HG02852 (cell line): ENCODE results near the gene HDAC9.
"Not testable (repeated sequence)": the region's sequence is repeated elsewhere in the genome, so short reads cannot be mapped to it uniquely, and the experiment has no call there.

Source experiments
- ATAC-seq: cut with Tn5 transposase; IDR thresholded peaks from one replicate; pipeline ENCODE4 v1.9.1; 2021; ENCODE audit warnings: mild to moderate bottlenecking, moderate library complexity; ENCODE audit not compliant: unreplicated experiment

The HDAC9 gene

DNA sequence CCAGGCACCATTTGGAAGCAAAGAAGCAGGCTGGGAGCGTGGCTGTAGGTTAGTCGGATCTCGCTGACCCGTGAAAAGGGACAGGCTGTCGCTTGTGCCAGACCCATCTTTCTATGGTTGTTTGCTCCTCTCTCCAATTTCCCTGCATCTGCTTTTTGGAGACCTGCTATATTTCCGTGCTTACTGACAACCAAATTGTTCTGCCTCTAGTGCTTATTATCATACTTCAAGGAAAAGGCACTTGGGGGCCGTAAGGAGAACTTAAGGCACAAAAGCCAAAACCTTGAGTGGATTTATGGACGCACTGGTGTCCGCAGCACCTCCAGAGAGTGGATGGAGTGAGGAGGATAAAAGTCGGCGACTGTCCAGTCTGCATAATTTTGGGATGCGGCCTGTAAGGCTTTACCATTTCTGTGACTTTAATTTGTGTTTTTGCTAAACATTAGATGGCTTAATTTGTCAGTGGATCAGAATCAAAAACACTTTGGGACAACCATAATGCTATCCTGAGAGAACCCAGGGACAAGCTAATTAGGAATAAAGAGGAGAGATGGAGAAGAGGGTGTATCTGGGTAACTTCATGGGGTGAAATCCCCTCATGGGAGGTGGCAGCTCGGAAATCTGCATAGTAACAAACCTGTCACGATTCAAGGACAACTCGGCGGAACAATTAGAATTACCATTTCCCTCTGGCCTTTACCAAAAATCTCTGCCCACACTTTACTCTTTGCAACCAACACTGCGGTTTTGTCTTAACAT lies 206.7 kb downstream of the HDAC9 start:
- ATAC-seq: no peak

DNA sequence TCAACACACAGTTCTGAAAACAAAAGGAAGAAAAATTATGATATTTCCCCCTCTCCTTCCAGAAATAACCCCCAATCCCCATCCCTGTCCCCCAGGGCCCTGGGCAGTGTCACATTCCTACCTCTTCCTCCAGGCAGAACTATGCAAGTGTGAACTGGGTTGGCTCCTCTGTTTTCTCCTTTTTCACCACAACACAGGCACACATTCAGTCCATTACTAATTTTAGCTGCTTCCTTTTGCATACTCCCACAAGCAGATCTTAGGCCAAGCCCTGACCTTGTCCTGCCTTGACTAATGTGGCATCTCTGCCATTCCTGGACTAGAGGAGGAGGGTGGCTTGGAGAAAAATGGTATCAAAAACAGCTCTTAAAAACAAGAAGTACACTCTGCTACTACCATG lies 208.1 kb downstream of the HDAC9 start:
- no peak for ATAC-seq

DNA sequence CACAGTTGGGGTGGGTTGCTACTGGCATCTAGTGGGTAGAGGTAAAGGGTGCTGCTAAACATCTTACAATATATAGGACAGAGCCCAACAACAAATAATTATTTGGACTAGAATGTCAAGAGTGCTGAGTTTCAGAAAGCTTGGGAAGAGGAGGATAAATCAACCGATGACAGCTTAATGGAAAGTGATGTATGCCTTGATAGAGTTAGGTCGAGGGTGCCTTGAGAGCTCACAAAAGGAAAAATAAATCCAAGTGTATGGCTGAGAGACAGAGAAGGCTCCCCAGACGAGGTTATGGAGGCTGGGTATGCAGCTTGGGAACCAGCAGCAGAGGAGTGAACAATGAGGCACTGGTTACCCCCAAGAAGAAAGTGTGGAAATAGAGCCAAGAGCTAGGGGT lies 211.1 kb downstream of the HDAC9 start:
- no peak for ATAC-seq

DNA sequence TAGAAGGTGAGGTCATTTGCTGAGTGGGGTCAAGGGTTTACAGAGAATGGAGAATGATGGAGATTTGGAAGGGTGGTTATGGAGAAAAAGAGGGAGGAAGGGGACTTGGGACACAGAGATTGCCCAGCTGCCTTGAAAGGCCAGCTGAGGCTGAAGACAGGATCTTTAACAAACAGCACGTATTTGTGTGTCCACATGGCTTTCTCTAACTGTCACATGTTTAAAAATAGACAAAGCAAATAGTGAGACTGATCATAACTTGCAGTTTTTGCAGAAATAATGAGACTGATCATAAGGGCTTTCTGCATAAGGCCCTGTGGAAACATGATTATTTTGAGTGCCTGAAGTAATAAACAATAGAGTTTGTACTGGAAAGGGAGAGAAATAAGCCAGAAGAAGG lies 212.7 kb downstream of the HDAC9 start:
- ATAC-seq: no peak

DNA sequence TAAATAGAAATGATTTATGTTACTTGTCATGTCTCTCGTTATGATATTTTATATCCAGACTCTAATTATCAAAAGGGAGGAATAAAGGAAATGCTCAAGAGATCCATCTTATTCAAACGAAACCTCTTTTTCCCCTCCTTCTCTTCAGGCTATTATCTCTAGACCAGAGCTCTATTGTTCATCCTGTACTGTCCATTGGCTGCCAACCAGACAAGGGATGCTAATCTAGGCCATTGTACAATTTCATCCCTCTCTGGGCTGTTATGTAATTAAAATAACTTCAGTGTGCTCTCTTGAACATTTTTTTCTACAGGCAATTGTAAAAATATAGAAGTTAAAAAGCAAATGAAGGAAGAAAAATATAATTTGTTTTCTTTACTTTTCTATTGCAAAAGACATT lies 220.4 kb downstream of the HDAC9 start:
- ATAC-seq: no peak

DNA sequence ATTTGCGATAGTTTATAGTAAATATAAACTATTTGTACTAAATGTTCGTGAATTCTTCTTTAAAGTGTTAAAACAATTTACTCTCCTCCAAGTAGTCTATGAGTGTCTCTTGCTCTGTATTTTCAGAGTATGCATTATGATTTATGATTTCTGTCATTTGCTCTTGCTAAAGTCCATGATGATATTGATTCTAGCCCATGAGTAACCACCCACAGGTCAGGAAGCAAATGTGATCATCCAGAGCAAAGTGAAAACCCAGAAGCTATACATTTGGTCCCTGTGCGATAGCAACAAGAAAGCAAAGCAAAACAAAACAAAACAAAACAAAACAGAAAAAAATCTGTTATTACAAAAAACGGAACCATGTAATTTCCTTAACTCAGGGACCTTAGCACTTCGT lies 225.9 kb downstream of the HDAC9 start:
- ATAC-seq: no peak

DNA sequence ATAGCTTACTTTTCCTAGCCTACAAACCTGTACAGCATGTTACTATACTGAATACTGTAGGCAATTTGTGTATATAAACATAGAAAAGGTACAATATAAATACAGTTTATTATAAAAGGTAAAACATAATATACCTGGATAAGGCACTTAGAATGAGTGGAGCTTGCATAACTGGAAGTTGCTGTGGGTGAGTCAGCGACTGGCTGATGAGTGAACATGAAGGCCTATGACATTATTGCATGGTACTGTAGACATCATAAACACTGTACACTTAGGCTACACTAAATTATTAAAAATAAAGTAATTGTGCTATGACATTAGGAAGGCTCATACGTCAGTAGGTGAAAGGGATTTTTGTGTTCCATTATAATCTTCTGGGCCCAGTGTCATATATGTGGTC lies 228.8 kb downstream of the HDAC9 start:
- ATAC-seq: no peak

DNA sequence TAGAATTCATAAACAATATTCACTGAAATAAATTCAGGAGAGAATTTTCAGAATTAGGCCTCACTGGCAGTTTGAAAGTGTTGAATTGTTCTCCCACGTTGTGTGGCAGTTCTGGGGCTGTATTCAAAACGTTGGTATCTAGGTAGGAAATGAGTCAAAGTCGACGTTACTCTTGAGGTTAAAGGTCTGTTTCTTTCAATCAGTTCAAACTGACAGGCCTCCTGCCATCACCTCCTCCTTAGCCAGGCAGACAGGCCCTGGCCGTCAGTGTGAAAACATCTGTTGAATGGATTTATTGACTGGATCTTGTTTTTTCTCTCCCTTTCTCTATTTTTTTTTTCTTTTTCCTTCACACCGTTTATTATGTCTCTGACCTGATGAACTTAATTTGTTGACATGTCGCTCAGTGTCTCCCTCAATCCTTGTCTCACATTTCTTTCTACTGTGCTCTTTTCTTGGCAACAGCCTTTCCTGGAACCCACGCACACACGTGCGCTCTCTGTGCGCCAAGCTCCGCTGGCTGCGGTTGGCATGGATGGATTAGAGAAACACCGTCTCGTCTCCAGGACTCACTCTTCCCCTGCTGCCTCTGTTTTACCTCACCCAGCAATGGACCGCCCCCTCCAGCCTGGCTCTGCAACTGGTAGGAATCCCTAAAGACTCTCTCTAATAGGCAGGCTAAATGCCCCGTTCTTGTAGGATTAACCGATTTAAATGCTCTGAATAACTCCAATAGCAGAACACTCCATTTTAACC lies 231.7 kb downstream of the HDAC9 start:
- ATAC-seq: no peak

DNA sequence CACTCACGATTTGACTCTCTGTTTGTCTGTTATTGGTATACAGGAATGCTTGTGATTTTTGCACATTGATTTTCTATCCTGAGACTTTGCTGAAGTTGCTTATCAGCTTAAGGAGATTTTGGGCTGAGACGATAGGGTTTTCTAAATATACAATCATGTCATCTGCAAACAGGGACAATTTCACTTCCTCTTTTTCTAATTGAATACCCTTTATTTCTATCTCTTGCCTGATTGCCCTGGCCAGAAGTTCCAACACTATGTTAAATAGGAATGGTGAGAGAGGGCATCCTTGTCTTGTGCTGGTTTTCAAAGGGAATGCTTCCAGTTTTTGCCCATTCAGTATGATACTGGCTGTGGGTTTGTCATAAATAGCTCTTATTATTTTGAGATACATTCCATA lies 240.5 kb downstream of the HDAC9 start:
- ATAC-seq: not testable (repeated sequence)

DNA sequence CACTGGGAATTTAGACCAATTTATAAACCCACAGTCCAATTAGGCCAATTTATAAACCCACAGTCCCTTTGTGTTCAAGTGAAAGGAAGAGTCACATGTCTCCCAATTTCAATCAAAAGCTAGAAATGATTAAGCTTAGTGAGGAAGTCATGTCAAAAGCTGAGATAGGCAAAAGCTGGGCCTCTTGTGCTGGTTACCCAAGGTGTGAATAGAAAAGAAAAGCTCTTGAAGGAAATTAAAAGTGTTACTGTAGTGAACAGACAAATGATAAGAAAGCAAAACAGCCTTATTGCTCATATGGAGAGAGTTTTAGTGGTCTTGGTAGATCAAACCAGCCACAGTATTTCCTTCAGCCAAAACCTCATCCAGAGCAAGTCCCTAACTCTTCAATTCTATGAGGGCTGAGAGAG lies 245.0 kb downstream of the HDAC9 start:
- no peak for ATAC-seq

DNA sequence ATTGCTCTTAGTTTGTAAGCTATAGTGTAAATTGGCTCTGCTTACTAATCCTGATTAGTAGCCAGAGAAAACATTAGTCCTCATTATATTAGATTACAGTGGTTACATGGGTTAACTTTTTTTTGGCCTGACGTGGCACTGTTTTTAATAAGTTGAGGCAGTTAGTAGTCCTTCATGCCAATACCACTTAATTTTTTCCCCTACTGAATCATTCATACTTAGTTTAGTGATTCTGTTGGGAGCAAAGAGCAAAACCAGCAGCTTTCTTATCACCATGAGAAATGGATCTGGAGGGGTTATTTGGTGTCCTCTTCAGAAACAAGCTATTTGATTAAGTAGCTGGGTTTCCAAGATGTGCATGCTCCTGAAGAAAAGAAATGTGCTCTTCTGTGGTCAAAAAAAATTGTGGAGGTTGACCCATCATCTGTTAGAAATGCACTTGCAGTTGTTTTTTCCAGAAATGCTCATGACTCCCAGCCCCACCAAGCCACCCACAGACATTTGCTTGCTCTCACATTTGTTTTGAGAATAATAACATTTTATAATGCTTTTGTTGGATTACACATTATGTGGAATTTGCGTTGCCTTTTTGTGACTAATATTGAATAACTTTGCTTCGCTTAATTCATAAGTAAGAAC lies 258.5 kb downstream of the HDAC9 start:
- no peak for ATAC-seq

DNA sequence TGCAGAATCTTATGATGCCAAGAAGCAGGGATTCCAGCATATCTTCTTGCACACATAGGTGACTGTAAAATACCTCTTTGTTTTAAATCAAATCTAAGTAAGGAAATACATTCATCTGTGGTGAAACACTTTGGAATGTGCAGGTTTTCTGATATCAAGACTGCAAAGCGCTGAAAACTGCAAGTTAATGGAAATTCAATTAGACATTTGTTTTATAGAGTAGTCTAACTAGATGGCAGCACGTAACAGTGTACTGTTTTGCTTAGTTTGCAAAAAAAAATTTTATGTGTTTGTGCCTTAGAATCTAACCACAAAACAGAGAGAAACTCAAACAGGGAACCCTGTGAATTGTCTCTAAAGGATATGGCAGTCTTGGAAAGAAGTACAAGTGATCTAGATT lies 259.2 kb downstream of the HDAC9 start:
- ATAC-seq: no peak

DNA sequence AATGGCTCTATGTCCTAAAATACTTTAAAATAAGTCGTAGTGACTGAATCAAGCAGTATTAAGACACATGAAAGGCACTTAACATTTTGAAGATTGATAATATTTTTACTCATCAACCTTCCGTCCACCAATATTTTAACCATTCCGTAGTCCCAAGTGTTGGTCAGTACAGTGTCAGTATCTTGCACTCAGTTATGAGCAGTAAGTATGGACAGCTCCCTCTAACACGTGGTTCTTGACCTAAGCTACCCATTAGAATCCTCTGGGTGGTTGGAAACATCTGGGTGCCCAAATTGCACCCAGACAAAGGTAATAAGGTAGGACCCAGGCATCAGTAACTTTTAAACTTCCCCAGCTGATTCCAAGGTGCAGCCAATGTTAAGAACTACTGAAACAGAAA lies 260.2 kb downstream of the HDAC9 start:
- no peak for ATAC-seq

DNA sequence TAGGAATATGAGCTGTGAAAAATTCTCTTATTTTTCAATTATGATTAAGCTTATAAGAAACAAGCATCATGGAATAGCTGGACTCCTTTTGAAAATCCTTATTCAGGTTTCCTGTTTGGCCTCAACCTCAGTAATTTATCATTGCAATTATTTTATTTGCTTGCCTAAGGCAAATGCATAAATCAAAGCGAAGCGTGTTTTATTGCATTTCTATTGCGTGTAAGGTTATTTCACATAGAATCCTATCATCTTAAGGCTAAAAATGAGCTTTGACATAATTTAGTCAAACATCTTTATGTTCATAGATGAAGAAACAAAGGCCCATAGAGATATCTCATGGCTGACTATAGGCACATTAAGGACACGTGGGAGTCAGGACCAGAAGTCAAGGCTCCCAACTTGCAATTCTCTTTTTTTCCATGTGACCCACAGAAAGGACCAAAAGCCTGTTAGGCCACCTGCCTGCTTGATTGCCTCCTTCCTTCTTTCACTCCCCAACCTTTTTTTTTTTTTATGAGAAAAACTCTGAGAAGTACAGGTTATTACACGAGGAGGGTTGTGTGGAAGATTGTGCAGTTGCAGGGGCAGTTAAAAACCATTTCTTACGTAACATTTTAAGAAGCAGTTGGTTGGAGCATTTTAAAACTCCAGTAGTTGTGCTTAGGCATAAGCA lies 261.0 kb downstream of the HDAC9 start:
- ATAC-seq: no peak

DNA sequence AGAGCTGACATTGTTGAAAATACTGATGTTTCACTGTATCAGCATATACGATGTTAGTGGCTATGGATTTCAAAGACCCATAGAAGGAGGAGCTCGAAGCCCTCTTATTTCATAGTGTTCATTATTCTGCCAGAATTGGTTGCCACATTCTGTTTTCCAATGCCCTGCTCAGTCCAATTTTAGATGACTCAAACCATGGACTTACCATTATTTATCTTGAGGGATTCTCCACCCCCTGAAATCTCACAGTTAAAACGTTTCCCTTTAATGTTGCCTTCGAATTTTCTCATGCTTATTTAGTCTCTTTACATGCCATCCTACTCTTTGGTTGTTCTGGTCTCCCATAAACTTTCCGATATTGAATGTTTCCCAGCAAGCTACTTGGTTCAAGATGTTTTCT lies 264.5 kb downstream of the HDAC9 start:
- ATAC-seq: no peak

DNA sequence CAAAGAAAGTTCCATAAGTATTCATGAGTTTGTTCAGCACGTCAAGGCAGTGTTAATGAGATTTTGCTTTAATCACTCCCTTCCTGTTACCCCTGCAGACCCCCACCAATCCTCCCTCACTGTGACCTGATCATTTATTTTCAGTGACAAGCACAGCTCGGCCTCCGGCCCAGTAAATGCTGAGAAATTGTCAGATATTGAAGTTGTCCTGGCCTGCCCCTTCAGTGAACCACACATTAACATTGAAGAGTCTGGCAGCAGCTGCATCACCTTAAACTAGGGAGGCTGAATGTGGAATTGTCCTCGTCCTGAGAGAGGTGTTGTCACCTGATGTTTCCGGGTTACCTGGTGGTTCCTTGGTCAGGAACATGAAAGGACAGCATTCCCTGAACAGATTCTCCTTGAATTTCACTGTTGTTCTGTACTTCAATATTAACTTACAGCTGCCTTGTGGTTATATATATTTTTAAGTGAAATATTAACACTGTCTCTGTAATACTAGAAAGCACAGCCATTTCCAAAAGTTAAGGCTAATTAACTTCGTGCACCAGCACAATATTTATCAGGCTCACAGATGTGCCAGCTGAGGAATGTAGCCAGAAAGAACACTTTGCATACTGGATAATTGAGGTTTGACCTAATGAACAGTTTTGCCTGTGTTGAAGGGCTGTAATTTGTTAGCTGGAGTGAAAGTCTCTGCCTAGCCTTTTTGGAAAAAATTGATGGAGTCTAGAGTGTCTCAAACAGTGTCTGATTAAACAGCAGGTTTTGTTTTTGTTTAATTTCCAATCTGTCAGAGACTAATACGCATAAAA lies 265.3 kb downstream of the HDAC9 start:
- no peak for ATAC-seq

DNA sequence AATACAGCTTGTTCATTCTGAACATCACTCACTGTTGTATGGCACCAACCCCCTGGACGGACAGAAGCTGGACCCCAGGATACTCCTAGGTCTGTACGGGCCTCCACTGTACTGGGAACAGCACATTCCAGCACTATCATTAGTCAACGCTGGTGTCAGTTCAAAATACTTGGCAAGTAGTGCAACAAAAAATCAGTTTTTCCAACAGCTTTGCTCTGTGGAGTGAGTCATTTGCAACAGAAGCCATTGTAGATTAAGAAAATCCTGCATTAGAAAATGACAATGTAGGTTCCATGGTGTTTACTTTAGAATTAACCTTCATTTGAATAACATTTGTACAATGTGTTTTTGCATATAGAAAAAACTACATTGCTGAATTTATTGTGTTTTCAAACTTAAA lies 266.6 kb downstream of the HDAC9 start:
- ATAC-seq: no peak

DNA sequence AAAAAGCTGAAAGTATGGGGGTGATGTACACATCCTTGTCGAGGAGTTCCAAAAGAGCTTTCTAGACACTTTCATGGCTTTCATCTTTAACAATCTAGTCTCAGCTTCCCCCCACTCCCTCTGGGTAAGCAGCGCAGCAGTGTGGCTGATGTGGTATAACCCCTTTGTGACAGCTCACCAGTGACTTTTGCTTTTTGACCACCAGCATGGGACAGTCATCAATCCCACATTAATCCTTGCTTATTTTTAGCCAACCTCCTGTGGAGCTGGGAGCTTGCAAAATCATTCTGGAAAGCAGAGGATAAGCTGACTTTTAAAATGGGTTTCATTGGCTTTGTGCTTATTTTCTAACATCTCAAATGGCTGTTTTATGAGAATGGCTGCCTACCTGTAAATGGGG lies 272.7 kb downstream of the HDAC9 start:
- ATAC-seq: no peak

DNA sequence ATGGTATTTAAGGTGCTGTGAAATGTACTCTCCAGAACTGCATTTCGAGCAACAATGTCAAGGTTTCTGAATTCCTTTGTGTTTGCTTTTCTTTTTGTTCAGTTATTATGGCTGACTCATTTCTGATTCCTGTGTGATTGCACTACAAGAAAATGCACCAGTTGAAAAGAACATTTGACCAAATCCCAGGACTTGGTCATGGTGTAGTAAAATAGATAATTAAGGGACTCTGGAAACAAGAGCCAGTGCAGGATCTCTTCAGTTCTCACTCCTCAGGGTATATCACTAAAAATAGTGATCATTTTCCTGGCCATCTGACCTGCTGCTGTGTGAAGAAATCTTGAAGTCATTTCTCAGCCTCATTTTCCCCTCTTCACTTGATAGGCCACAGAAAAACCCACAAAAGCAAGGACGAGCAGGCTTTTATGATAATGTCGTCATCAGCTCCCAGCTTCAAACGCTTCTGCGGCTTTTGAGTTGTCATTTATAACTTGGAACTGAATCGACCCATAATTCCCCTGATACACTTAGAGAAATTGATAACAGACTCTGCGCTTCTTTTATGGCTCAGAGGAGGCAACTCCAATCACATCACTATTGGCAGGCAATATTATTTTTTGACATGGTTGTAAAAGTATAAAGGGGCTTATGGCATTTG lies 274.7 kb downstream of the HDAC9 start:
- ATAC-seq: no peak

DNA sequence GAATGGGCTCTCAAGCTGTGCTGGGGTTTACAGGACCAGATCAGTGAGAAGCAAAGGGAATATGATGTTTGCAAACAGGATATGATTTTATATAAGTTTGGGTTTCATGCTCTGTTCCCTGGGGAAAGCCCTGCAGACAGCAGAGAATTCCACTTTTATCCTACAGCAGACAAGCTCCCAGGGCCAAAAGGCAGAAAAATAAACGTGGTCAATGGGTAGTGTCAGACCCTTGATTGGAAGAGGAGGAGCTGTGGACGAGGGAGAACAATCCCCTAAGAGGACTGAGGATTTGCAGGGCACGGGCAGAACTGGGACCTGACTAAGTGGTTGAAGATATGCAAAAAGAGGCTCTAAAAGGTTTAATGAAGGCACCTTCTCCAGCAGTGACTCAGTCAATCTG lies 275.3 kb downstream of the HDAC9 start:
- no peak for ATAC-seq
